Stimulated activated naive CD8-positive, alpha-beta T cell treated with anti-CD3 and anti-CD28 coated beads, Interleukin-15, Interleukin-2, amounts not matched to agents 100 U/mL and 50 U/mL, for 24 hours (primary cell): Measurements from ENCODE around the gene DSCAM.
A peak's percentile ranks its signal among the peaks of the same experiment; 100 is the strongest.

ENCODE experiments used
- ATAC-seq: fragments of 150-1000 bp; cut with Tn5 transposase; one replicate; pipeline ENCODE4 v1.10.0; 2021
- DNase-seq: peaks from one replicate; pipeline ENCODE4 v3.0.0; 2021

DSCAM gene

GRCh38 chr21:40534886-40535285 lies 312.1 kb downstream of the DSCAM start:
- DNase-seq (no peak), ATAC-seq (no peak)

- ATAC-seq (no peak), DNase-seq (no peak)
Observed at GRCh38 chr21:40531431-40532110, 315.4 kb downstream of the DSCAM start.

DNA sequence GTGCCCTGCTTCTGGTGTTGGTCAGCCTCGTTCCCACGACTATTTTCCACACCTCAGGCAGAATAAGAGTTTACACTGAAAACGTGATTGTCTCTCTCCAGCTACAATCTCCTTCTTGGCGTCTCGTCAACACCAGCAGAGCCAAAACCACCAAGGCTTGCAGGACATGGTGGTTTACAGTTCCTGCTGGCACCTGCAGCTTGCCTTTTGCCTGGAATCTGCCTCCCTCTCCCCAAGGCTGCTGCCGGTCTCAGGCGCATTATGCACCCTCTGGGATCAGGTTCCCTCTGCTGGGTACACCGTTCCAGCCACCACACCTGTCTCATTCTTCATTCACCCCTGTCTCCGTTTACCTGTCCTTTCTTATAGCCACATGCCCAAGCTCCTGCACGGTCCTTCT lies 315.9 kb downstream of the DSCAM start:
- ATAC-seq, result no peak
- no peak for DNase-seq

DNA sequence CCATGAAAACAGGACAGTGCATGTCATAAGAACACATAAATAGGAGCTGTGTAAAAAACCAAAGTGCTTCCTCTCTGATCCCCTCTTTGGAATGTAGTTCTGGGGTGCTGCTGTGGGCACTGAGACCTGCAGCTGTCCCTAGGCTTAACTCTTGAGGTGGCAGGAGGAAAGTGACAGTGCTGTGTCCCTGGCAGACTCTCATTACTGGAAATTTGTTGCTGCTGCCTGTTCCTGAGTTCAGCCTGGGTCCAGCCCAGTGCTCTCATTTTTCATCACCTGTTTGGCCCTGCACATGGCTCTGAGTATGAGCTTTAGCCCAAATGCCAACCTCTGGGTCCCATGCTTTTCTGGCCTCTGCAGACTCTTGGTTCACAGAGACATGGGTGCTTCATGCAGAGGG lies 329.3 kb downstream of the DSCAM start:
- ATAC-seq, result no peak
- DNase-seq, result no peak

GRCh38 chr21:40516335-40516734 lies 330.6 kb downstream of the DSCAM start:
- DNase-seq, result no peak
- ATAC-seq, result no peak

DNA sequence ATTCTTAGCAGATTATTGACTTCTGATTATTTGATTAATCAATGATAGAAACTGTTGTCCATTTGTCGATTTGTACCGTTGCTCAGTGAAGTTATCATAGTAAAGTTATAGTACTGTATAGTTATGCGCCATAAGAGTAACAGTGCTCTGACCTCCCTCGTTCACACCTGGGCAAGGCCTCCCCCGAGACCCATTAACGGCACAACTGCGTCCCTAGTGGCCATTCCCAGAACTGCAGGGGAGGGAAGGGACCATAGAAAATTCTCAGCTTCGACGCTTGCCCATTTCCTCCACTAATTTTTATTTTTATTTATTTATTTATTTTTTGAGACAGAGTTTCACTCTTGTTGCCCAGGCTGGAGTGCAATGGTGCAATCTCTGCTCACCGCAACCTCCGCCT lies 334.4 kb downstream of the DSCAM start:
- peak; percentile 35 for DNase-seq
- ATAC-seq, result no peak

DNA sequence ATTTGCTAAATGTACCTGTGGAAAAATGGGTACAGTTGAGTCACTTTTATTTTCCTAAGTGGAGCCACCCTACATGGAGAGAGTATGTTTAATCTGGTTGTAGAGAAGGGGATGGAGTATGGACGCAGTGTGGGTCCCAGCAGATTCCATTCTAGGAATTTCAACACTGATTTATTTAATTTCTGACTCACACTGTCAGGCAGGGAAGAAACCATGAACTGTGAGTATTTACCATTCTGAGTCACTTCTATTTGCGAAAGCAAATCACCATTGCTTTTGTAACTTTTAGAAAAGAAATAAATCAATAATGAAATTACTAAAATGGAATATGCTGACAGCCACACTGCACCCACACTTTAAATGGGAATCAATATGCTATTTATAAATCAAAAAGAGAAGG lies 339.0 kb downstream of the DSCAM start:
- no peak for DNase-seq
- ATAC-seq, result no peak

DNA sequence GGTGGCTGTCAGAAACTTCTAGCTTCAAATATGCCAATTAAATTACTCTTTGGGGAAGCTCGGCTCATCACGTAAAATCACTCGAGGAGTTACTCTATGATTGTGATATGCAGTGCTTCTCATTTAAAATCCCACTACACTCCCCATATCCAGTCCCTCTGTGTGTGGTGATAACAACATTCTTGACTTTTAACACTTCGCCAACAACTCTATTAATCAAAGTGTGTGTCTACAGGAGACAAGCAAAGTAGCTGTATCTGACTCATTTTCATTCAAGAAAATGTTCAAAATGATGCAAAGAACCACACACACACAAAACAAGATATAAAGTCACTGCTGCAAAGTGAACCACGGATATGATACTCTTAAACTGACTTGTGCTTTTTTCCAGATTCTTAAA lies 341.3 kb downstream of the DSCAM start:
- DNase-seq (no peak), ATAC-seq (no peak)

GRCh38 chr21:40505244-40505643 lies 341.7 kb downstream of the DSCAM start:
- no peak for DNase-seq
- ATAC-seq, result no peak

DNA sequence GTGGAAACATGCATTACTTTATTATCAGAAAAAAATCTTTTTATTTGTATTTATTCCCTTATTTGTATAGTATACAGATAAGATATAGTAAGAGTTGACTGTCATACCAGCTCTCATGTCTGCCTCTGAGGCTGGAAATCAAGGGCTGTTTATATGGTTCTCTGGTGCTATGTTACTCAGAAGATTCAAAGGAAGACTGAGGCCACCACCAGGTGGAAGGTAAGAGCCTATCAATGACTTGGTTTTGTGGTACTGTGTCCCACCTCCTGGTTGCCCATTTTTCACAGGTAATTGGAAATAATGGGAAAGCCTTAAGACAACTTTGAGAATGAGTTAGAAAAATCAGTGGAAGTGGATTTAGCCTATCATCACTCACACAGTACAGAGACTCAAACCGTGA lies 342.1 kb downstream of the DSCAM start:
- ATAC-seq, result no peak

DNA sequence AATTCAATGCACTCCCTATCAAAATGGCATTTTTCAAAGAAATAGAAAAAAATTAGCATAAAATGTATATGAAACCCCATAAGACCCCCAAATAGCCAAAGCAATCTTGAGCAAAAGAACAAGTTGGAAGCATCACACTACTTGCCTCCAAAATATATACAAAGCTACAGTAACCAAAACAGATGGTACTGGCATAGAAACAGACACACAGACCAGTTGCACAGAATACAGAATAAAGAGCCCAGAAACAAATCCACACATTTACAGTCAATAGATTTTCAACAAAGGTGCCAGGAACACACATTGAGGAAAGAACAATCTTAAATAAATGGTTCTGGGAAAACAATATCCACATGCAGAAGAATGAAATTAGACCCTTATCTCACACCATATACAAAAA lies 350.8 kb downstream of the DSCAM start:
- ATAC-seq, result no peak

More for the DNA sequence above, 342.1 kb downstream of the DSCAM start:
- no peak for DNase-seq

DNA sequence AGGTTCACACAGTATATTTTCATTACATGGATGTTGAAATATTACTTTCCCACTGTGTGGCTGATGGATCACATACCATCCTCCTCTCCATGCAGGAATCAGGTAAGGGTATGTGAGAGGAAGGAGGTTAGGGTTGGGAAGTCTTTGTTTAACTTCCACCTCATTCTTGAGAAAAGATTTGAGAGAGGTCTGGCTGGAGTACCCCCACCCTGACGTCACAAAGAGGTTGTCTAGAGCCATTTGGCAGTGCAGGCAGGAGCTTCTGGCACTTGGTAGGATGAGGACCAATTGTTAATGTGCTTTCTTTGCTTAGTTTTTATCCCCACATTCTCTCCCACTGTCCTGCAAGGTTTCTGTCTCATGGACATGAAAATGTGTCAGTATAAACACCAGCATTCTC lies 356.6 kb downstream of the DSCAM start:
- no peak for ATAC-seq

More for the DNA sequence above, 350.8 kb downstream of the DSCAM start:
- no peak for DNase-seq

DNA sequence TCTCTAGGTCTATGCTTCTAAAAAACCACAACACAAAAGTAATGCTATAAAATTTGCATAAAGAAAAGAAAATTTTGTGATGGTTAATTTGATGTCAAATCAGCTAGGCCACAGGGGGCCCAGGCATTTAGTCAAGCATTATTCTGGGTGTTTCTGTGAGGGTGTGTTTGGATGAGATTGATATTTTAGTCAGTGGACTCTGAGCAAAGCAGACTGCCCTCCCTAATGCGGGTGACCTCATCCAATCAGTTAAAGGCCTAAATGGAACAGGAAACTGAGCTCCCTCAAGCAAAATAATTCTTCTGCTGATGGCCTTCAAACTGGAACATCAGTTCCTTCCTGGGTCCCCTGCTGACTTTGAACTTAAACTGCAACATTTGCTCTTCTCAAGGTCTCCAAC lies 358.0 kb downstream of the DSCAM start:
- ATAC-seq (no peak), DNase-seq (no peak)

More for the DNA sequence above, 356.6 kb downstream of the DSCAM start:
- no peak for DNase-seq

DNA sequence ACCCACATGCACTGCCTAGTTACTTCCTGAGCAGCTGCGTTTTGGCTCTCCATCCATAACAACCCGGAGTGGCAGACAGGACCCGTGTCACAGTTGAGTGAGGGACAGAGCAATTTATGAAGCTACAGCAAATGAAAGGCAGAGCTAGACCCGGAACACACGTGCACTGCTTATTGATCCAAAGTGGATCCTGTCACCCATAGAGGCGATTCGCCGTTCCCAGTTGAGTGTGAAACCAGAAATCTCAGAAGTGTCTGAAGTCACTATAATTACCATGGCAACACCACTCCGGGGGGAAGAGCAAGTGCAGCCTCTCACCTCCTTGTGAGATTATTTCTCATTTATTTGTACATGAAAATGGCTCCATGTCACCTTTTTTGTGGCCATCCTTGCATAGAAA lies 365.2 kb downstream of the DSCAM start:
- ATAC-seq (no peak), DNase-seq (no peak)

- DNase-seq, result no peak
- ATAC-seq, result no peak
Observed at GRCh38 chr21:40474513-40474912, 372.4 kb downstream of the DSCAM start.

DNA sequence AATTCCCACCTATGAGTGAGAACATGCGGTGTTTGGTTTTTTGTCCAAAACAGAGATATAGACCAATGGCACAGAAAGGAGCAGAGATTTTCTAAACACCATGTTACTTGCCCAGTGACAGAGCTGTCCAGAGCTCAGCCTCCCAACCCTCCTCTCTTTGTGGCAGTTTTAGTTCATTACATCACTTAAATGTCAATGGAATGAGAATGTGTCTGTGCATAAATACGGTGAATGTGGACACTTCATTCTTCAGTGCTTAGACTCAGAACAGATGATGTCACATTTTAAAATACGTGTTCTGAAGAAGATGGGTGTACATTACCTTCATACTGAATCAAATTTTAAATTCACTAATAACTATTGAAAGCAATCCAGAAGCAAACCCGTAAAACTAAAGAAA lies 374.9 kb downstream of the DSCAM start:
- ATAC-seq (no peak), DNase-seq (no peak)

- no peak for ATAC-seq
- no peak for DNase-seq
Observed at GRCh38 chr21:40471103-40471502, 375.9 kb downstream of the DSCAM start.

DNA sequence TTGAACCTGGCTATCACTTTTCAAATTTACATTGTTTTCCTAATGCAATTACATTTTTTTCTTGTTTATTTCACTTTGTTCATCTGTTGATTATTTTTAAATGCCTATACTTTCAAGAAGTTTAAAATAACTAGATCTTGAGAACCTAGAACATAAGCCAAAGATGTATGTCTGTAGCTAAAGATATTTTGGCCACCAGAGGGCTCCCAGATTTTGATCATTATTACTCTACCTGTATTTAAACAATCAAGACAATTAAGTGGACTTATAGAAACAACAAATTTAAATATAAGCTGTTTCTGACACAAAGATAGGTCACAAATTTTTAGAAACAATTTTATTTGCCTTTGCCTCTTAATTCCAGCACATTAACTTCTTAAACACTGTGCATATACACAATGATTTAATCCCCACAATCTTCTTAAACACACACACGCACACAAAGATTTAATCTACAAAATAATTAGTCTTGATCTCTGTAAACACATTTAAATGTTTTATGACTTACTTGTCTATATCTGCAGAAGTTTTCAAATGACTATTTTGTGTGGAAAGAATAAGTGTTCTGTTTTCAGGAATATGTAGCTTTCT lies 380.0 kb downstream of the DSCAM start:
- DNase-seq (no peak), ATAC-seq (no peak)

DNA sequence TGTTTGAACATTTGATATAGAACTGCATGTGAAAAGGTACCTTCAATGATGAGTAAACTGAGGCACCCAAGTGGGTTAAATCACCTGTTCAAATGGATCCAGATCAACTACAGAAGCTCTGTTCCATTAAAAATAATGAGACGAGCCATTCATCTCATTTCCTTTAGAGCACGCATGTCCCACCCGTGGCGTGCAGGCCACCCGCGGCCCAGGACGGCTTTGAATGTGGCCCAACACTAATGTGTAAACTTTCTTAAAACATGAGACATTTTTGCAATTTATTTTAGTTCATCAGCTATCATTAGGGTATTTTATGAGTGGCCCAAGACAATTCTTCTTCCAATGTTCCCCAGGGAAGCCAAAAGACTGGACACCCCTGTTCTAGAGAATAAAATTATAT lies 381.6 kb downstream of the DSCAM start:
- ATAC-seq (no peak), DNase-seq (no peak)

DNA sequence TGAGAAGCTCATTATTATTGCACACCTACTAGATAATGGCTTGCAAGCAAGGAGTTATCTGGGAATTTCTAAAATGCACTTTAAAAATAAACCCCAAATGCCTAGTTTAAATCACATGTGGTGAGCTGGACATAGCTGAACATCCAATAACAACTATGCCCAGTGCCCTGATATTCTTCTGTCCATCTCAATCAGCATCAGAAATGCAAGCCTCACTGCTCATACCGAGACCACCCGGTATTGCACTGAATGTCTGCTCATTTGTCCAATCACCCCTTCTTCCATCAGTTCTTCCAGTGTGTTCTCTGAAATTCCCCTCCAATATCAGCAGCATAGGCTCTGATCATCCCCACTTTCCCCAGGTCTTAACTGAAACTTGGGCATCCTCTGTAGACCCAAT lies 383.8 kb downstream of the DSCAM start:
- no peak for DNase-seq

DNA sequence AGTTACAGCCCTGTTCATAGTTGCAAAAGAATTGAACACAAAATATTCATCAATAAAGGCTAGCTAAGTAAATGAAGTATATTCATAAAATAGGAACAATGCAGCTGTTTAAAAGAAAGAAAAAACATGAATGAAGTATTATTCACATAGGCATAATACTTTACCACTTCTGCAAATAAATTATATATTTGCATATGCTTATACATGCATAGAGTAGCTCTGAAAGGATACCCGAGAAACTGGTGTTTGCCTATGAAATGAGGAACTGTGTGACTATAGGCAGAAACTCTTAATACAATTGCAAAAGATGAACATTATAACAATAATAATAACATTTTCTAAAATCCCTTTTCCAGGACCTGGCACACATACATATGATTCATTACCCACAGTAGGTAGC lies 385.9 kb downstream of the DSCAM start:
- DNase-seq (no peak), ATAC-seq (no peak)

More for the DNA sequence above, 383.8 kb downstream of the DSCAM start:
- no peak for ATAC-seq

DNA sequence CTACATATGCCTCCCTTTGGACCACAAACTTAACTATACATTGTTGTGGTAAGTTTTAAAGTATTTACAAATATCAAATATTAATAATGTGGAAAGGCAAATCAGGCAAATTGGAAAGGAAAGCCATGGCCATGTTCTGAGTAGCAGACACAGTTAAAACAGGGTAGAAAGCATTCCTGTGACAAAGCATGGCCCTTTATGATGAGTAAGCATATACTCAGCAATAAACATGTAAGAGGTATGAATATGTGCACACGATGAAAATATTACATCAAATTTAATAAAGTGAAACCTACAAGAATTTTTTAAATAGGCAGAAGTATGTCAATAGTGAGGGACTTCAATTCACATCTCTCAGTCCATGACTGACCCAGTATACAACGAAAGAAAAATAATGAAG lies 389.2 kb downstream of the DSCAM start:
- ATAC-seq, result no peak
- no peak for DNase-seq

GRCh38 chr21:40454057-40454456 lies 392.9 kb downstream of the DSCAM start:
- ATAC-seq, result no peak
- DNase-seq, result no peak

DNA sequence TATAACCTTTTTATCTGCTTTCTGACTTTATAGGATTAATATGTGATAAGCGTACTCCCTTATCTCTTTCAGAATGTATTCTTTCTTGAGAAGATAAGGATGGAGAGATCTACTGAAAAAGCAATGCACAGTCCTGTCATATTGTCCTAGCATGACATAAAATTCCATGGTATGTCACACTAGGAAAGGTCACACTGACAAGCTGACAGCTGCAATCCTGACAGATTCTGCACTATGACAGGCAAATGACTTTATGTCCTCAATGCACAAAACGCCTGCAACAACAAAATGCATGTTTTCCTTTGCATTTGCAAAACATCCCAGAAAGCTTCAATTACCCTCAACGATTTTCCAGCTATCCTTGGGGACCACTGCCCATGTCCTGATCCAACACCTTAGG lies 393.8 kb downstream of the DSCAM start:
- DNase-seq, result no peak

More for the DNA sequence above, 393.8 kb downstream of the DSCAM start:
- no peak for ATAC-seq
